IMR-90 (cell line): ENCODE measurements around the gene ERC2. TPM values are rescaled to one million over a fixed set of nuclear protein-coding genes. Genes with fewer than 3 reads are reported as not detected.

ENCODE experiments used
- ATAC-seq: fragments of 200-7000 bp; cut with Tn5 transposase; 2 replicates; pipeline ENCODE4 v1.9.1; 2020; ENCODE audit warnings: low read depth, mild to moderate bottlenecking, moderate library complexity
- BruUV-seq: library from RNA; stranded (reverse); fragments of 400-500 nt; replicated peaks from 2 replicates; lab custom pipeline; 2021; lab: Mats Ljungman, UMichigan
- CTCF ChIA-PET: fragments of 300-600 bp; formaldehyde crosslinking; extraction: SDS; loops from one replicate; lab custom pipeline; 2021; ENCODE audit warnings: antibody characterized with exemption; lab: Yijun Ruan, JAX
- POLR2A ChIA-PET: fragments of 300-600 bp; sonication (Branson Sonifier 250); formaldehyde crosslinking; loops from one replicate; lab custom pipeline; 2022; ENCODE audit warnings: antibody characterized with exemption; ENCODE audit not compliant: unreplicated experiment; lab: Charles Lee
- DNase-seq: peaks from one replicate; pipeline ENCODE4 v3.0.0; 2013
- H2AFZ ChIP-seq: replicated peaks from 2 replicates; pipeline ENCODE3; 2013; ENCODE audit warnings: low read length, mild to moderate bottlenecking; ENCODE audit not compliant: poor library complexity
- H2AK5ac ChIP-seq: 2 replicates; pipeline ENCODE4 v1.6.1; 2013; ENCODE audit warnings: low read depth, low read length, inconsistent platforms
- H2AK9ac ChIP-seq: replicated peaks from 2 replicates; pipeline ENCODE3; 2013; ENCODE audit warnings: mild to moderate bottlenecking, low read depth, low read length, moderate library complexity; ENCODE audit not compliant: poor library complexity
- H2BK120ac ChIP-seq: 2 replicates; pipeline ENCODE4 v1.6.1; 2013; ENCODE audit warnings: low read depth, low read length, inconsistent platforms
- H2BK15ac ChIP-seq: 3 replicates; pipeline ENCODE4 v1.6.1; 2013; ENCODE audit warnings: low read depth, low read length, inconsistent platforms
- H2BK20ac ChIP-seq: 2 replicates; pipeline ENCODE4 v1.6.1; 2013; ENCODE audit warnings: low read depth, mild to moderate bottlenecking, inconsistent platforms, low read length, moderate library complexity
- H2BK5ac ChIP-seq: 2 replicates; pipeline ENCODE4 v1.6.1; 2013; ENCODE audit warnings: mild to moderate bottlenecking, low read depth, low read length, inconsistent platforms; ENCODE audit not compliant: poor library complexity, severe bottlenecking
- H3K14ac ChIP-seq: replicated peaks from 2 replicates; pipeline ENCODE4 v1.6.1; 2013; ENCODE audit warnings: low read depth, low read length, inconsistent platforms
- H3K18ac ChIP-seq: 2 replicates; pipeline ENCODE4 v1.6.1; 2013; ENCODE audit warnings: low read depth, low read length, control low read depth
- H3K23ac ChIP-seq: 2 replicates; pipeline ENCODE4 v1.6.1; 2013; ENCODE audit warnings: low read depth, low read length, inconsistent platforms
- H3K27ac ChIP-seq: 2 replicates; pipeline ENCODE4 v1.5.1; 2013; ENCODE audit warnings: mild to moderate bottlenecking, control low read depth, low read length; ENCODE audit not compliant: insufficient read depth
- H3K27me3 ChIP-seq: 2 replicates; pipeline ENCODE4 v1.6.1; 2013; ENCODE audit warnings: low read length; ENCODE audit not compliant: control insufficient read depth, insufficient read depth
- H3K36me3 ChIP-seq: 2 replicates; pipeline ENCODE4 v1.6.1; 2013; ENCODE audit warnings: low read length, mixed read lengths; ENCODE audit not compliant: control insufficient read depth, insufficient read depth
- H3K4ac ChIP-seq: 2 replicates; pipeline ENCODE4 v1.6.1; 2013; ENCODE audit warnings: low read depth, low read length, inconsistent platforms
- H3K4me1 ChIP-seq: 2 replicates; pipeline ENCODE4 v1.6.1; 2013; ENCODE audit warnings: low read length, mixed read lengths; ENCODE audit not compliant: control insufficient read depth, insufficient read depth
- H3K4me2 ChIP-seq: 2 replicates; pipeline ENCODE4 v1.6.1; 2013; ENCODE audit warnings: low read depth, mild to moderate bottlenecking, control low read depth, low read length, moderate library complexity
- H3K4me3 ChIP-seq: 2 replicates; pipeline ENCODE4 v1.5.1; 2013; ENCODE audit warnings: low read depth, mild to moderate bottlenecking, control low read depth, low read length, moderate library complexity; ENCODE audit not compliant: insufficient read depth
- H3K56ac ChIP-seq: 2 replicates; pipeline ENCODE4 v1.6.1; 2013; ENCODE audit warnings: low read length, inconsistent platforms; ENCODE audit not compliant: insufficient read depth; ENCODE audit errors: extremely low read depth
- H3K79me1 ChIP-seq, 2 experiments: 2 replicates each; pipeline ENCODE4 v1.6.1; 2013; ENCODE audit warnings: low read length in 2 of 2, inconsistent platforms in 1 of 2, low read depth in 1 of 2
- H3K9ac ChIP-seq: 2 replicates; pipeline ENCODE4 v1.6.1; 2013; ENCODE audit warnings: low read depth, low read length, control low read depth
- H3K9me1 ChIP-seq: 2 replicates; pipeline ENCODE4 v1.6.1; 2013; ENCODE audit warnings: low read length, inconsistent platforms; ENCODE audit not compliant: insufficient read depth
- H3K9me3 ChIP-seq: 2 replicates; pipeline ENCODE4 v1.6.1; 2013; ENCODE audit warnings: low read length; ENCODE audit not compliant: control insufficient read depth, insufficient read depth
- H4K20me1 ChIP-seq: 2 replicates; pipeline ENCODE4 v1.6.1; 2013; ENCODE audit warnings: low read length, inconsistent platforms; ENCODE audit not compliant: insufficient read depth
- H4K5ac ChIP-seq: 2 replicates; pipeline ENCODE4 v1.6.1; 2013; ENCODE audit warnings: mild to moderate bottlenecking, low read depth, low read length, control low read depth
- H4K8ac ChIP-seq, 2 experiments: 2 replicates each; pipeline ENCODE4 v1.6.1; 2013; ENCODE audit warnings: low read depth in 2 of 2, low read length in 2 of 2, control low read depth in 1 of 2, inconsistent platforms in 1 of 2
- H4K91ac ChIP-seq: 2 replicates; pipeline ENCODE4 v1.6.1; 2013; ENCODE audit warnings: low read depth, low read length, inconsistent platforms; ENCODE audit not compliant: insufficient read depth
- BHLHE40 ChIP-seq: fragments of 150-350 bp; IDR thresholded peaks from 2 replicates; pipeline ENCODE4 v1.6.1; 2016; ENCODE audit warnings: mild to moderate bottlenecking, low read depth, low read length
- CEBPB ChIP-seq: IDR thresholded peaks from 2 replicates; pipeline ENCODE4 v1.6.1; 2012; ENCODE audit warnings: low read depth, low read length, improper control_type of control experiment
- CHD1 ChIP-seq: IDR thresholded peaks from 2 replicates; pipeline ENCODE4 v1.6.1; 2012; ENCODE audit warnings: low read depth, low read length, improper control_type of control experiment
- ELK1 ChIP-seq: fragments of 150-350 bp; IDR thresholded peaks from 2 replicates; pipeline ENCODE4 v1.6.1; 2016; ENCODE audit warnings: low read depth, mild to moderate bottlenecking, low read length, moderate library complexity, borderline replicate concordance
- FOS ChIP-seq: fragments of 150-350 bp; IDR thresholded peaks from 2 replicates; pipeline ENCODE4 v1.6.1; 2016; ENCODE audit warnings: low read depth, low read length
- MAFK ChIP-seq: IDR thresholded peaks from 2 replicates; pipeline ENCODE4 v1.6.1; 2012; ENCODE audit warnings: low read depth, low read length, improper control_type of control experiment
- MAZ ChIP-seq: IDR thresholded peaks from 2 replicates; pipeline ENCODE4 v1.6.1; 2012; ENCODE audit warnings: low read depth, mild to moderate bottlenecking, low read length, improper control_type of control experiment, moderate library complexity, borderline replicate concordance
- MXI1 ChIP-seq: IDR thresholded peaks from 2 replicates; pipeline ENCODE4 v1.6.1; 2012; ENCODE audit warnings: low read depth, mild to moderate bottlenecking, low read length, moderate library complexity, borderline replicate concordance
- NFE2L2 ChIP-seq: fragments of 150-350 bp; IDR thresholded peaks from 2 replicates; pipeline ENCODE4 v1.6.1; 2016; ENCODE audit warnings: low read depth, mild to moderate bottlenecking, low read length
- POLR2A ChIP-seq: IDR thresholded peaks from 2 replicates; pipeline ENCODE4 v1.6.1; 2012; ENCODE audit warnings: mild to moderate bottlenecking, low read depth, low read length
- RAD21 ChIP-seq: IDR thresholded peaks from 2 replicates; pipeline ENCODE4 v1.6.1; 2012; ENCODE audit warnings: low read length, improper control_type of control experiment
- RCOR1 ChIP-seq: IDR thresholded peaks from 2 replicates; pipeline ENCODE4 v1.6.1; 2012; ENCODE audit warnings: mild to moderate bottlenecking, low read length, improper control_type of control experiment; ENCODE audit not compliant: insufficient replicate concordance
- SMC3 ChIP-seq: fragments of 150-350 bp; IDR thresholded peaks from 2 replicates; pipeline ENCODE4 v1.6.1; 2016; ENCODE audit warnings: low read depth, mild to moderate bottlenecking, antibody characterized with exemption, low read length, moderate library complexity
- USF2 ChIP-seq: fragments of 150-350 bp; IDR thresholded peaks from 2 replicates; pipeline ENCODE4 v1.6.1; 2017; ENCODE audit warnings: mild to moderate bottlenecking, antibody characterized with exemption, low read length, low read depth
- WGBS, 2 experiments: methylation state at CpG; one replicate each; pipeline versions ENCODE4 v1.1.5 to v1.1.7; 2013; ENCODE audit warnings: missing lambda C conversion rate in 2 of 2; ENCODE audit not compliant: insufficient read length in 1 of 2; ENCODE audit errors: extremely low coverage in 2 of 2; 5-methylcytosine and 5-hydroxymethylcytosine counted together
- dilution Hi-C: fragments of 300-500 bp; cut with HindIII; formaldehyde crosslinking; loops from one replicate; pipeline ENCODE4 v1.14.3; 2018; ENCODE audit warnings: low sequenced_read_pairs; ENCODE audit not compliant: unreplicated experiment
- in situ Hi-C: fragments of 300-500 bp; cut with MboI; formaldehyde crosslinking; loops from 3 replicates; pipeline ENCODE4 v1.14.3; 2019; ENCODE audit warnings: low sequenced_read_pairs, inconsistent platforms, mixed read lengths
- intact Hi-C: fragments of 100-400 bp; cut with micrococcal nuclease; formaldehyde crosslinking; loops from 2 replicates; pipeline ENCODE4 v1.10.0; 2022
- polyA plus RNA-seq, 3 experiments: library from polyadenylated mRNA; depleted of rRNA; stranded (reverse); fragments of >200 nt; gene quantifications; 2 replicates each; pipeline ENCODE4 v1.2.3, GENCODE V29; 2012; ENCODE audit warnings: low replicate concordance in 1 of 3
- total RNA-seq: library from RNA; depleted of rRNA; stranded (reverse); fragments of >200 nt; gene quantifications from 2 replicates; pipeline ENCODE4 v1.2.3, GENCODE V29; 2012

The ERC2 gene
- total and polyA plus RNA-seq, 2 of the 4 experiments (the other 2 are of a cell fraction) = 0.17 to 0.18 TPM

GRCh38 chr3:55659701-55660100 lies 808.6 kb downstream of the ERC2 start:
- Histone ChIP-seq H2BK15ac (no peak overlapping the region), H3K9me1 (0 out of 2 replicates have a peak, but pooled peaks cover 2% of the 10 kb centered on the region), H3K9me3 (no peaks in the 10 kb centered on the region), H4K91ac (no peak overlapping the region), H3K27ac (no peak overlapping the region), H2AK5ac (no peak overlapping the region), H3K14ac (no peak overlapping the region), H3K56ac (no peak overlapping the region), H3K79me1 (no peaks in the 10 kb centered on the region), H3K4me3 (no peak overlapping the region), H3K36me3 (no peaks in the 10 kb centered on the region), H3K23ac (no peak overlapping the region), H3K4ac (no peak overlapping the region), H2BK20ac (no peak overlapping the region), H4K20me1 (no peaks in the 10 kb centered on the region), H3K4me2 (no peak overlapping the region), H2BK5ac (no peak overlapping the region), H4K5ac (no peak overlapping the region), H3K4me1 (peaks cover 2% of the 10 kb centered on the region; the same call in 1 of the 2 replicates), H3K27me3 (no peaks in the 10 kb centered on the region), H3K18ac (no peak overlapping the region), H2BK120ac (no peak overlapping the region), H3K9ac (no peak overlapping the region), H2AK9ac (no peak overlapping the region), H4K8ac (no peak overlapping the region), H2AFZ (no peak overlapping the region)
- dilution Hi-C loops = no loop called here
- no peak for ATAC-seq
- no peak for TF ChIP-seq MXI1
- TF ChIP-seq USF2 = no peak
- TF ChIP-seq CEBPB = no peak
- TF ChIP-seq RCOR1 = no peak
- TF ChIP-seq SMC3 = no peak
- TF ChIP-seq RAD21 = no peak
- TF ChIP-seq MAZ = no peak
- TF ChIP-seq MAFK = no peak
- TF ChIP-seq FOS = no peak
- TF ChIP-seq CHD1 = no peak
- no peak for TF ChIP-seq POLR2A
- TF ChIP-seq BHLHE40 = no peak
- TF ChIP-seq NFE2L2 = no peak
- TF ChIP-seq ELK1 = no peak
- CTCF ChIA-PET = no interaction called here
- POLR2A ChIA-PET = no interaction called here
- WGBS, 2 experiments = 100% methylated on average over 2 of the region's 5 CpGs; no CpG with 5 or more reads in 1 of the 2 experiments
- DNase-seq = no peak
- in situ Hi-C loops = no loop called here
- BruUV-seq = no TSS peak
- intact Hi-C loops = no loop called here
